Measurements from ENCODE around the gene ZMYM1.
A peak's percentile ranks its signal among the peaks of the same experiment; 100 is the strongest.
"Not testable (repeated sequence)": the region's sequence is repeated elsewhere in the genome, so short reads cannot be mapped to it uniquely, and the experiment has no call there.

ZMYM1 gene

DNA sequence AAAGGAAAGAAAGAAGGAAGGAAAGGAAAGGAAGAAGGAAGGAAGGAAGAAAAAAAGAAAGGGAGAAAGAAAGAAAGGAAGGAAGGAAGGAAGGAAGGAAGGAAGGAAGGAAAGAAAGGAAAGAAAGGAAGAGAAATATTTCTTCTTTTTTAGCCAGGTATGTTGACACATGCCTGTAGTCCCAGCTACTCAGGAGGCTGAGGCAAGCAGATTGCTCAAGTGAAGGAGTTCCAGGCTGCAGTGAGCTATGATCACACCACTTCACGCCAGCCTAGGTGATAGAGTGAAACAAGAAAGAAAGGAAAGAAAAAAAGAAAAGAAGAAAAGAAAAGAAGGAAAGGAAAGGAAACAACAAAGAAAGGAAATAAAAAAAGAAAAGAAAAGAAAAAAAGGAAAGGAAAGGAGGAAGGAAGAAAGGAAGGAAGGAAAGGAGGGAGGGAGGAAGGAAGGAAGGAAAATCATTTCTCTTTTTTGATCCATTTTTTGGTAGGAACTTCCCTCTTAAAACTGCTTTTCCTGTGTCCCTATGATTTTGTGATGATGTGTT is 5.8 kb upstream of the ZMYM1 start:
- no peak overlapping the region for H3K4me3 ChIP-seq (ENCODE audit: low read depth, low read length)
- no peak for DNase-seq (ENCODE audit: low read depth)
- no peak for TF ChIP-seq CTCF (IDR thresholded peaks at IDR 0.05; ENCODE audit: low read depth, low read length, missing control alignments)

DNA sequence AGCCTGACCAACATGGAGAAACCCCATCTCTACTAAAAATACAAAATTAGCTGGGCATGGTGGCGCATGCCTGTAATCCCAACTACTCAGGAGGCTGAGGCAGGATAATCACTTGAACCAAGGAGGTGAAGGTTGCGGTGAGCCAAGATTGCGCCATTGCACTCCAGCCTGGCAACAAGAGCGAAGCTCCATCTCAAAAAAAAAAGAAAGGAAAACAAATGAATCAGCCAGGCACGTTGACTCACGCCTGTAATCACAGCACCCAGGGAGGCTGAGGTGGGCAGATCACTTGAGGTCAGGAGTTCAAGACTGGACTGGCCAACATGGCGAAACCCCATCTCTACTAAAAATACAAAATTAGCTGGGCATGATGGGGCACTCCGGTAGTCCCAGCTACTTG is 2.8 kb upstream of the ZMYM1 start:
- DNase-seq (ENCODE audit: low read depth); H3K4me3 ChIP-seq (ENCODE audit: low read depth, low read length): not testable (repeated sequence)

- no peak for TF ChIP-seq CTCF (IDR thresholded peaks at IDR 0.05; ENCODE audit: low read depth, low read length, missing control alignments)
- no peak for DNase-seq (ENCODE audit: low read depth)
- peak overlapping the region; percentile 70; the same call in 1 of the 2 replicates for H3K4me3 ChIP-seq (ENCODE audit: low read depth, low read length)
These were observed 1.1 kb downstream of the ZMYM1 start for GRCh38 chr1:35080171-35080854.

GRCh38 chr1:35085421-35085820 is 6.2 kb downstream of the ZMYM1 start:
- DNase-seq (ENCODE audit: low read depth): no peak
- no peak overlapping the region for H3K4me3 ChIP-seq (ENCODE audit: low read depth, low read length)
- no peak for TF ChIP-seq CTCF (IDR thresholded peaks at IDR 0.05; ENCODE audit: low read depth, low read length, missing control alignments)

DNA sequence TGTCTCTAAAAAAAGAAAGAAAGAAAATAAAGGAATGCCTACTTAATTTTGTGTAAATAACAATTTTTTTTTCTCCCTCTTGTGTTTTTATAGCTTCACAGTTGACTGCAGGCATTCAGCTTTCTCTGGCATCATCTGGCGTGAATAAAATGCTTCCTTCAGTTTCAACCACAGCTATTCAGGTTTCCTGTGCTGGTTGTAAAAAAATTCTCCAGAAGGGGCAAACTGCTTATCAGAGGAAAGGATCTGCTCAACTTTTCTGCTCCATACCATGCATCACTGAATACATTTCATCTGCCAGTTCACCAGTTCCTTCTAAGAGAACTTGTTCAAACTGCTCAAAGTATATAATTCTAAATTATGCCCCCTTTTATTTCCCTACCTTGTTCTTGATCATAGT is 18.0 kb downstream of the ZMYM1 start:
- H3K4me3 ChIP-seq (ENCODE audit: low read depth, low read length): no peak overlapping the region
- no peak for DNase-seq (ENCODE audit: low read depth)
- no peak for TF ChIP-seq CTCF (IDR thresholded peaks at IDR 0.05; ENCODE audit: low read depth, low read length, missing control alignments)

DNA sequence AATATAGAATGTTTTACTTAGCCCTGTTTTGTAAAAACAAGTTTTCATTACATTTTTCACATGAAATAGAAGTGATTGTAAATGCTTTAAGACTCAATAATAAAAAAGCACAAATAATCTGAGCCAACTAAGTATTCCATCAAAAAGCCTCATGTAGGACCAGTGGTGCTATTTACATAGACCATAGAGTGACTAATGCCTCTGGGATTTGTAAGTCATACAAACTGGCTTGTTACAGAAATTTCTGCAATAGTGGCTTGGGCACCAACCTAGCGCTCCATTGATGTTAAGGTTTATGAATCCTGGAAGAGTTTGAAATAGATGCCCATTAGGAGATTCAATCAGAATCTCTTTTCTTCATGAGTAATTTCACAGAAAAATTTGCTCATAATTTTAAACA is 31.9 kb downstream of the ZMYM1 start:
- DNase-seq (ENCODE audit: low read depth): no peak
- H3K4me3 ChIP-seq (ENCODE audit: low read depth, low read length): no peak overlapping the region
- TF ChIP-seq CTCF (IDR thresholded peaks at IDR 0.05; ENCODE audit: low read depth, low read length, missing control alignments): no peak

DNA sequence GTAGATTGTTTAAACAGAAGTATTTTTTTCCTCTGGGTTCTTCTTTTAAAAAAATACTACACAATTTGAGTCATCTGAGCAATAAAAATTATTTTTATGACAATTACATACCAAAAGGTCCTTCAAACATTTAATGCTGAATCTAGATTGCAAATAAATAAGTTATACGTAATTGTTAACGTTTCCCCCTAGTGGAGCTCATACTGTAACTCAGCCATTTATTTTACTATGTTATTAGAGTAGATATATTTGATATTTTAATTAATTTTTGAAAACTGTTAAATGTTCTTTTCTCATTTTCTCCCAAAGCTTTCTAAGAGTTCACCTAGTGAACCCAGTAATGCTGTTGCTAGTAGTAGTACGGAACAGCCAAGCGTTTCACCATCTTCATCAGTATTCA is 33.5 kb downstream of the ZMYM1 start:
- no peak for DNase-seq (ENCODE audit: low read depth)
- no peak overlapping the region for H3K4me3 ChIP-seq (ENCODE audit: low read depth, low read length)
- TF ChIP-seq CTCF (IDR thresholded peaks at IDR 0.05; ENCODE audit: low read depth, low read length, missing control alignments): no peak
